Lung (tissue), 12 donors: ENCODE results near the gene EIF4G1. TPM values are rescaled to one million over a fixed set of nuclear protein-coding genes. Genes with fewer than 3 reads are reported as not detected.

Experiments
- ATAC-seq: fragments of 200-7000 bp; cut with Tn5 transposase; one replicate; pipeline ENCODE4 v1.9.1; 2020; ENCODE audit warnings: moderate number of reproducible peaks; ENCODE audit not compliant: insufficient read depth, low FRiP score
- DNase-seq, 3 donors: peaks; one replicate each; pipeline ENCODE4 v3.0.0-alpha.2; 2013 to 2017
- H3K27ac ChIP-seq, 2 donors: one replicate each; pipeline ENCODE4 v1.5.1; 2013; ENCODE audit warnings: mild to moderate bottlenecking in 2 of 2, moderate library complexity in 2 of 2, control low read depth in 1 of 2, inconsistent platforms in 1 of 2, low read depth in 1 of 2, low read length in 1 of 2
- H3K27me3 ChIP-seq, 3 donors: one replicate each; pipeline ENCODE4 v1.5.1; 2013; ENCODE audit warnings: low read length in 2 of 3; ENCODE audit not compliant: control insufficient read depth in 3 of 3, insufficient read depth in 3 of 3
- H3K36me3 ChIP-seq, 4 donors: one replicate each; pipeline ENCODE4 v1.5.1; 2013; ENCODE audit warnings: low read length in 4 of 4, mild to moderate bottlenecking in 1 of 4, moderate library complexity in 1 of 4; ENCODE audit not compliant: control insufficient read depth in 4 of 4, insufficient read depth in 4 of 4
- H3K4me1 ChIP-seq, 5 donors: one replicate each; pipeline ENCODE4 v1.5.1; 2013; ENCODE audit warnings: low read length in 5 of 5, mild to moderate bottlenecking in 2 of 5, moderate library complexity in 1 of 5; ENCODE audit not compliant: control insufficient read depth in 5 of 5, insufficient read depth in 5 of 5
- H3K4me3 ChIP-seq: one replicate; pipeline ENCODE4 v1.5.1; 2013; ENCODE audit warnings: mild to moderate bottlenecking, control low read depth, moderate library complexity
- H3K9ac ChIP-seq, 2 donors: one replicate each; pipeline ENCODE4 v1.5.1; 2013; ENCODE audit warnings: low read length in 2 of 2, control low read depth in 1 of 2; ENCODE audit not compliant: insufficient read depth in 1 of 2
- H3K9me3 ChIP-seq, 4 donors: one replicate each; pipeline ENCODE4 v1.5.1; 2013; ENCODE audit warnings: low read length in 3 of 4, mild to moderate bottlenecking in 1 of 4, moderate library complexity in 1 of 4; ENCODE audit not compliant: control insufficient read depth in 4 of 4, insufficient read depth in 3 of 4
- WGBS, 2 donors: extraction: QIAGEN DNeasy Blood & Tissue Kit; methylation state at CpG; one replicate each; pipeline ENCODE4 v1.1.7; 2013; 5-methylcytosine and 5-hydroxymethylcytosine counted together
- polyA plus RNA-seq, 2 donors: library from polyadenylated mRNA; stranded (reverse); fragments of 200-250 nt; gene quantifications; one replicate each; pipeline ENCODE4 v1.2.1, GENCODE V29; 2013
- total RNA-seq, 2 donors: library from RNA; depleted of rRNA in 1 of 2; stranded (reverse); fragments of >200 nt in 1 of 2; gene quantifications; one replicate each; pipeline ENCODE4 v1.2.1, GENCODE V29; 2014 to 2021
- TF ChIP-seq, protein P1 (sequence below): IDR thresholded peaks from 2 replicates; pipeline ENCODE4 v1.5.1; 2012; ENCODE audit warnings: mild to moderate bottlenecking; ENCODE audit errors: control extremely low read depth, extremely low read depth
- donor health status: control.
- donor health status: control.
- donor health status: Bipolar disorder and iron deficiency.
- donor health status: healthy.
- donor health status: DM: yes; HTN: yes; CAD: no.

EIF4G1 gene
- total and polyA plus RNA-seq, 4 donors: 201 to 419 (median 226) TPM

DNA sequence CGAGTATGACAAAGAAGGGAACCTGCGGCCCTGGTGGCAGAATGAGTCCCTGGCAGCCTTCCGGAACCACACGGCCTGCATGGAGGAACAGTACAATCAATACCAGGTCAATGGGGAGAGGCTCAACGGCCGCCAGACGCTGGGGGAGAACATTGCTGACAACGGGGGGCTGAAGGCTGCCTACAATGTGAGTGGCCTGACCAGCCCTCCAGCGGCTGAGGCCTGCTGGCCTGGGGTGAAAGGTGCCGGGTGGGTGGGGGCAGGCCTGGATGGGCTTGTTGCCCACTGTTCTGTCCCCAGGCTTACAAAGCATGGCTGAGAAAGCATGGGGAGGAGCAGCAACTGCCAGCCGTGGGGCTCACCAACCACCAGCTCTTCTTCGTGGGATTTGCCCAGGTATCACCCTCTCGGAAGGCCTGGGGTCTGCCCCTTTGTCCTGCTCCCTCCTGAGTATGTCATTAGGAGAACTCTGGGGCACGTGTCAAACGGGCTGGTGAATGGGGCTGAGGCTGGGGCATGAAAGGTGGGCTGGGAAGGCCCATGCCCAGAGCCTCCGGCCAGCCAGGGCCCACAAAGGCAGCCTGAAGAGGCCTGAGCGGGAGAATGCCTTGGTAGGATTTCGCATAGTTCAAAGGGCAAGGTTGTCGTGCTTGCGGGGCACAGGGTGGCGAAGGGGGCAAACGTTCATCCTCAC lies 23.2 kb upstream of the EIF4G1 start:
- Histone ChIP-seq H3K27me3 (peaks cover 0 to 4% (median 0%) of the 10 kb centered on the region in 3 donors), H3K36me3 (no peaks in the 10 kb centered on the region), H3K9ac (no peak overlapping the region), H3K27ac (no peak overlapping the region), H3K4me1 (no peaks in the 10 kb centered on the region), H3K4me3 (no peak overlapping the region), H3K9me3 (no peaks in the 10 kb centered on the region)
- WGBS, 2 donors: 90 to 91% methylated on average over 22 of the region's 22 CpGs
- TF ChIP-seq, protein P1, sequence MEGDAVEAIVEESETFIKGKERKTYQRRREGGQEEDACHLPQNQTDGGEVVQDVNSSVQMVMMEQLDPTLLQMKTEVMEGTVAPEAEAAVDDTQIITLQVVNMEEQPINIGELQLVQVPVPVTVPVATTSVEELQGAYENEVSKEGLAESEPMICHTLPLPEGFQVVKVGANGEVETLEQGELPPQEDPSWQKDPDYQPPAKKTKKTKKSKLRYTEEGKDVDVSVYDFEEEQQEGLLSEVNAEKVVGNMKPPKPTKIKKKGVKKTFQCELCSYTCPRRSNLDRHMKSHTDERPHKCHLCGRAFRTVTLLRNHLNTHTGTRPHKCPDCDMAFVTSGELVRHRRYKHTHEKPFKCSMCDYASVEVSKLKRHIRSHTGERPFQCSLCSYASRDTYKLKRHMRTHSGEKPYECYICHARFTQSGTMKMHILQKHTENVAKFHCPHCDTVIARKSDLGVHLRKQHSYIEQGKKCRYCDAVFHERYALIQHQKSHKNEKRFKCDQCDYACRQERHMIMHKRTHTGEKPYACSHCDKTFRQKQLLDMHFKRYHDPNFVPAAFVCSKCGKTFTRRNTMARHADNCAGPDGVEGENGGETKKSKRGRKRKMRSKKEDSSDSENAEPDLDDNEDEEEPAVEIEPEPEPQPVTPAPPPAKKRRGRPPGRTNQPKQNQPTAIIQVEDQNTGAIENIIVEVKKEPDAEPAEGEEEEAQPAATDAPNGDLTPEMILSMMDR: no peak
- no peak for ATAC-seq
- DNase-seq: no peak

DNA sequence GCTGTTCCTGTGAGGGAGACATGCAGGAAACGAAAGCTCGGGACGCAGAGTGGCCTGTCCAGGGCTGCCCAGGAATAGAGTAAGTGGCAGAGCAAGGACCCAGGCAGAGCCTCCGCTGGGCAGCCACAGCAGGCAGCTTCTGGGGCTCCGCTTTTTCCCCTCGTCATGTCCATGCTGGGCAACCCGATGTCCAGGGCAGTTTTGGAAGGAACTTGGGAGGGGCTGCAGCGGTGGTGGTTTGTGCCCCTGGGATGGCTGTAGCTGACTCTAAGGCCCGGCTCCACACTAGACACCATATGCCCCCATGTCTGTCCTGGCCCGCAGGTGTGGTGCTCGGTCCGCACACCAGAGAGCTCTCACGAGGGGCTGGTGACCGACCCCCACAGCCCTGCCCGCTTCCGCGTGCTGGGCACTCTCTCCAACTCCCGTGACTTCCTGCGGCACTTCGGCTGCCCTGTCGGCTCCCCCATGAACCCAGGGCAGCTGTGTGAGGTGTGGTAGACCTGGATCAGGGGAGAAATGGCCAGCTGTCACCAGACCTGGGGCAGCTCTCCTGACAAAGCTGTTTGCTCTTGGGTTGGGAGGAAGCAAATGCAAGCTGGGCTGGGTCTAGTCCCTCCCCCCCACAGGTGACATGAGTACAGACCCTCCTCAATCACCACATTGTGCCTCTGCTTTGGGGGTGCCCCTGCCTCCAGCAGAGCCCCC lies 22.5 kb upstream of the EIF4G1 start:
- no peak for DNase-seq

GRCh38 chr3:184295771-184296170 lies 18.6 kb upstream of the EIF4G1 start:
- ATAC-seq (no peak), DNase-seq (no peak)
- H3K36me3 ChIP-seq: peaks cover 0 to 6% (median 4%) of the 10 kb centered on the region in 4 donors
- peaks cover 0 to 7% (median 4%) of the 10 kb centered on the region in 5 donors for H3K4me1 ChIP-seq
- H3K27me3 ChIP-seq: peaks cover 0 to 4% (median 0%) of the 10 kb centered on the region in 3 donors
- H3K4me3 ChIP-seq: no peak overlapping the region
- WGBS, 2 donors: 67 to 84% methylated on average over 3 of the region's 3 CpGs
- H3K9ac ChIP-seq: no peak overlapping the region
- no peaks in the 10 kb centered on the region for H3K9me3 ChIP-seq
- TF ChIP-seq, protein P1: no peak
- no peak overlapping the region for H3K27ac ChIP-seq

More for the DNA sequence above, 22.5 kb upstream of the EIF4G1 start:
- TF ChIP-seq, protein P1: no peak
- no peaks in the 10 kb centered on the region for H3K4me1 ChIP-seq
- H3K27me3 ChIP-seq: peaks cover 0 to 4% (median 0%) of the 10 kb centered on the region in 3 donors
- H3K27ac ChIP-seq: no peak overlapping the region
- H3K4me3 ChIP-seq: no peak overlapping the region
- no peaks in the 10 kb centered on the region for H3K36me3 ChIP-seq
- 93 to 94% methylated on average over 21 of the region's 21 CpGs for WGBS, 2 donors
- H3K9me3 ChIP-seq: no peaks in the 10 kb centered on the region
- H3K9ac ChIP-seq: no peak overlapping the region
- ATAC-seq: no peak
